GM23338 (cell line): ENCODE results near the gene FXYD6. TPM values are rescaled to one million over a fixed set of nuclear protein-coding genes. Genes with fewer than 3 reads are reported as not detected.

Source experiments
- ATAC-seq: fragments of 200-7000 bp; cut with Tn5 transposase; 3 replicates; pipeline ENCODE4 v1.9.1; 2020
- DNase-seq: peaks from one replicate; pipeline ENCODE4 v3.0.0-alpha.2; 2015; ENCODE audit warnings: low spot score
- H2AFZ ChIP-seq: fragments of 200-600 bp; sonication (generic); 2 replicates; pipeline ENCODE4 v1.8.0; 2016; ENCODE audit warnings: antibody characterized with exemption, mild to moderate bottlenecking, moderate library complexity
- H3F3A ChIP-seq: fragments of 200-600 bp; sonication (generic); replicated peaks from 2 replicates; pipeline ENCODE4 v1.8.0; 2017; ENCODE audit warnings: antibody characterized with exemption, mixed run types, low read depth
- H3K27ac ChIP-seq: fragments of 200-600 bp; sonication (generic); 2 replicates; pipeline ENCODE4 v1.6.1; 2016; ENCODE audit warnings: low read depth
- H3K27me3 ChIP-seq: fragments of 200-600 bp; sonication (generic); 2 replicates; pipeline ENCODE4 v1.8.0; 2016; ENCODE audit warnings: mild to moderate bottlenecking, mixed run types, moderate library complexity; ENCODE audit not compliant: insufficient read depth
- H3K36me3 ChIP-seq: fragments of 200-600 bp; sonication (generic); 2 replicates; pipeline ENCODE4 v1.8.0; 2016; ENCODE audit warnings: mild to moderate bottlenecking; ENCODE audit not compliant: insufficient read depth
- H3K4me1 ChIP-seq: fragments of 200-600 bp; sonication (generic); 2 replicates; pipeline ENCODE4 v1.8.0; 2016; ENCODE audit warnings: mild to moderate bottlenecking, moderate library complexity; ENCODE audit not compliant: insufficient read depth
- H3K4me2 ChIP-seq: fragments of 200-600 bp; sonication (generic); 2 replicates; pipeline ENCODE4 v1.7.1; 2017; ENCODE audit warnings: mixed run types
- H3K4me3 ChIP-seq: fragments of 200-600 bp; sonication (generic); 2 replicates; pipeline ENCODE4 v1.6.1; 2016; ENCODE audit warnings: mixed run types
- H3K79me2 ChIP-seq: fragments of 200-600 bp; sonication (generic); replicated peaks from 2 replicates; pipeline ENCODE4 v1.8.0; 2017; ENCODE audit warnings: mild to moderate bottlenecking; ENCODE audit not compliant: insufficient read depth
- H3K9me2 ChIP-seq: fragments of 200-600 bp; sonication (generic); 2 replicates; pipeline ENCODE4 v1.8.0; 2017; ENCODE audit not compliant: insufficient read depth
- H4K20me1 ChIP-seq: fragments of 200-600 bp; sonication (generic); replicated peaks from 2 replicates; pipeline ENCODE4 v1.8.0; 2017; ENCODE audit warnings: mild to moderate bottlenecking; ENCODE audit not compliant: insufficient read depth
- H3K27ac Mint-ChIP-seq: 2 replicates; pipeline ENCODE4 v1.8.0; 2020; ENCODE audit warnings: inconsistent platforms, mild to moderate bottlenecking, moderate library complexity, mixed read lengths
- H3K27me3 Mint-ChIP-seq: 3 replicates; pipeline ENCODE4 v1.8.0; 2022; ENCODE audit warnings: low read depth, mild to moderate bottlenecking, moderate library complexity, mixed read lengths, inconsistent platforms; ENCODE audit not compliant: insufficient read depth, poor library complexity
- H3K36me3 Mint-ChIP-seq: 3 replicates; pipeline ENCODE4 v1.8.0; 2021; ENCODE audit warnings: low read depth, mild to moderate bottlenecking, inconsistent platforms, moderate library complexity, mixed read lengths
- H3K4me1 Mint-ChIP-seq: 3 replicates; pipeline ENCODE4 v1.8.0; 2020; ENCODE audit warnings: mild to moderate bottlenecking, inconsistent platforms, mixed read lengths
- H3K4me3 Mint-ChIP-seq: 3 replicates; pipeline ENCODE4 v1.8.0; 2021; ENCODE audit warnings: moderate library complexity, mild to moderate bottlenecking, inconsistent platforms, mixed read lengths
- H3K9me3 Mint-ChIP-seq: 3 replicates; pipeline ENCODE4 v1.8.0; 2020; ENCODE audit warnings: moderate library complexity, mild to moderate bottlenecking, inconsistent platforms, mixed read lengths
- CREB1 ChIP-seq: fragments of 250-450 bp; sonication (Bioruptor Pico); IDR thresholded peaks from 2 replicates; pipeline ENCODE4 v1.5.0; 2020; ENCODE audit warnings: low read depth, mild to moderate bottlenecking, moderate library complexity
- CTCF ChIP-seq, 2 experiments: fragments of 200-600 bp in 1 of 2; sonication (generic) in 1 of 2; conservative IDR thresholded peaks; 2 replicates each; pipeline versions ENCODE4 v1.5.1 to v1.6.1; 2016 to 2017; ENCODE audit warnings: antibody characterized with exemption in 2 of 2, low read depth in 2 of 2, mild to moderate bottlenecking in 2 of 2, moderate library complexity in 1 of 2
- EZH2 ChIP-seq: fragments of 200-600 bp; sonication (generic); IDR thresholded peaks from one replicate; pipeline ENCODE4 v1.8.0; 2017; ENCODE audit warnings: antibody characterized with exemption, mild to moderate bottlenecking, low read depth; ENCODE audit not compliant: unreplicated experiment
- EZH2phosphoT487 ChIP-seq: fragments of 200-600 bp; sonication (generic); IDR thresholded peaks from one replicate; pipeline ENCODE4 v1.8.1; 2018; ENCODE audit warnings: antibody characterized with exemption; ENCODE audit not compliant: unreplicated experiment
- JUNB ChIP-seq: IDR thresholded peaks from one replicate; pipeline ENCODE4 v1.6.1; 2016; ENCODE audit warnings: antibody characterized with exemption; ENCODE audit not compliant: unreplicated experiment
- NANOG ChIP-seq: IDR thresholded peaks from 2 replicates; pipeline ENCODE4 v1.6.1; 2016; ENCODE audit warnings: antibody characterized with exemption, borderline replicate concordance
- POLR2AphosphoS5 ChIP-seq: IDR thresholded peaks from 2 replicates; pipeline ENCODE4 v1.6.1; 2016; ENCODE audit warnings: antibody characterized with exemption, low read depth
- REST ChIP-seq: IDR thresholded peaks from one replicate; pipeline ENCODE4 v1.6.1; 2018; ENCODE audit warnings: antibody characterized with exemption; ENCODE audit not compliant: unreplicated experiment
- STAT1 ChIP-seq: IDR thresholded peaks from one replicate; pipeline ENCODE4 v1.6.1; 2016; ENCODE audit warnings: antibody characterized with exemption; ENCODE audit not compliant: unreplicated experiment
- ZNF114 ChIP-seq: fragments of 250-450 bp; sonication (Bioruptor Pico); IDR thresholded peaks from 2 replicates; pipeline ENCODE4 v1.5.0; 2020; ENCODE audit warnings: mild to moderate bottlenecking, moderate library complexity
- ZNF331 ChIP-seq: fragments of 250-450 bp; sonication (Bioruptor Pico); IDR thresholded peaks from 2 replicates; pipeline ENCODE4 v1.5.0; 2020; ENCODE audit warnings: low read depth, mild to moderate bottlenecking, moderate library complexity
- polyA plus RNA-seq: library from polyadenylated mRNA; unstranded; fragments of >200 nt; fragmentation: Nextera tagmentation; extraction: Ambion mirVana; gene quantifications from 2 replicates; pipeline ENCODE4 v1.2.1, GENCODE V29; 2016
- total RNA-seq: library from RNA; depleted of rRNA; stranded (reverse); fragments of >200 nt; shearing (Covaris generic); gene quantifications from 2 replicates; pipeline ENCODE4 v1.2.3, GENCODE V29; 2014
- TF ChIP-seq, protein P1 (sequence below): fragments of 250-450 bp; sonication (Bioruptor Pico); IDR thresholded peaks from 2 replicates; pipeline ENCODE4 v1.5.0; 2020; ENCODE audit warnings: mild to moderate bottlenecking, moderate library complexity

Gene FXYD6
- total and polyA plus RNA-seq, 2 experiments from 2014 or later: 26.2 to 30.7 TPM

GRCh38 chr11:117862753-117863152, 13.7 kb downstream of the FXYD6 start:
- DNase-seq (no peak), ATAC-seq (no peak)
- Histone ChIP-seq H3K36me3 (no peaks in the 10 kb centered on the region), H3F3A (no peaks in the 10 kb centered on the region), H3K79me2 (peaks cover 28% of the 10 kb centered on the region), H3K4me2 (no peak overlapping the region), H4K20me1 (peaks cover 12% of the 10 kb centered on the region), H3K4me3 (no peak overlapping the region), H3K4me1 (peaks cover 18% of the 10 kb centered on the region), H3K27ac (no peak overlapping the region), H3K9me2 (no peaks in the 10 kb centered on the region), H3K27me3 (no peaks in the 10 kb centered on the region), H2AFZ (no peak overlapping the region)
- no peaks in the 10 kb centered on the region for H3K27me3 Mint-ChIP-seq
- no peaks in the 10 kb centered on the region; the same call in 2 of the 3 replicates for H3K9me3 Mint-ChIP-seq
- TF ChIP-seq EZH2: no peak
- TF ChIP-seq REST: no peak
- no peak for TF ChIP-seq STAT1
- TF ChIP-seq NANOG: no peak
- TF ChIP-seq EZH2phosphoT487: no peak
- TF ChIP-seq ZNF331: no peak
- TF ChIP-seq CTCF (conservative IDR thresholded peaks at IDR 0.05; ENCODE audit: low read depth in 2 of 2): no peak
- no peak for TF ChIP-seq JUNB
- TF ChIP-seq CREB1 (CRISPR knock-in tag): no peak
- TF ChIP-seq, protein P1, sequence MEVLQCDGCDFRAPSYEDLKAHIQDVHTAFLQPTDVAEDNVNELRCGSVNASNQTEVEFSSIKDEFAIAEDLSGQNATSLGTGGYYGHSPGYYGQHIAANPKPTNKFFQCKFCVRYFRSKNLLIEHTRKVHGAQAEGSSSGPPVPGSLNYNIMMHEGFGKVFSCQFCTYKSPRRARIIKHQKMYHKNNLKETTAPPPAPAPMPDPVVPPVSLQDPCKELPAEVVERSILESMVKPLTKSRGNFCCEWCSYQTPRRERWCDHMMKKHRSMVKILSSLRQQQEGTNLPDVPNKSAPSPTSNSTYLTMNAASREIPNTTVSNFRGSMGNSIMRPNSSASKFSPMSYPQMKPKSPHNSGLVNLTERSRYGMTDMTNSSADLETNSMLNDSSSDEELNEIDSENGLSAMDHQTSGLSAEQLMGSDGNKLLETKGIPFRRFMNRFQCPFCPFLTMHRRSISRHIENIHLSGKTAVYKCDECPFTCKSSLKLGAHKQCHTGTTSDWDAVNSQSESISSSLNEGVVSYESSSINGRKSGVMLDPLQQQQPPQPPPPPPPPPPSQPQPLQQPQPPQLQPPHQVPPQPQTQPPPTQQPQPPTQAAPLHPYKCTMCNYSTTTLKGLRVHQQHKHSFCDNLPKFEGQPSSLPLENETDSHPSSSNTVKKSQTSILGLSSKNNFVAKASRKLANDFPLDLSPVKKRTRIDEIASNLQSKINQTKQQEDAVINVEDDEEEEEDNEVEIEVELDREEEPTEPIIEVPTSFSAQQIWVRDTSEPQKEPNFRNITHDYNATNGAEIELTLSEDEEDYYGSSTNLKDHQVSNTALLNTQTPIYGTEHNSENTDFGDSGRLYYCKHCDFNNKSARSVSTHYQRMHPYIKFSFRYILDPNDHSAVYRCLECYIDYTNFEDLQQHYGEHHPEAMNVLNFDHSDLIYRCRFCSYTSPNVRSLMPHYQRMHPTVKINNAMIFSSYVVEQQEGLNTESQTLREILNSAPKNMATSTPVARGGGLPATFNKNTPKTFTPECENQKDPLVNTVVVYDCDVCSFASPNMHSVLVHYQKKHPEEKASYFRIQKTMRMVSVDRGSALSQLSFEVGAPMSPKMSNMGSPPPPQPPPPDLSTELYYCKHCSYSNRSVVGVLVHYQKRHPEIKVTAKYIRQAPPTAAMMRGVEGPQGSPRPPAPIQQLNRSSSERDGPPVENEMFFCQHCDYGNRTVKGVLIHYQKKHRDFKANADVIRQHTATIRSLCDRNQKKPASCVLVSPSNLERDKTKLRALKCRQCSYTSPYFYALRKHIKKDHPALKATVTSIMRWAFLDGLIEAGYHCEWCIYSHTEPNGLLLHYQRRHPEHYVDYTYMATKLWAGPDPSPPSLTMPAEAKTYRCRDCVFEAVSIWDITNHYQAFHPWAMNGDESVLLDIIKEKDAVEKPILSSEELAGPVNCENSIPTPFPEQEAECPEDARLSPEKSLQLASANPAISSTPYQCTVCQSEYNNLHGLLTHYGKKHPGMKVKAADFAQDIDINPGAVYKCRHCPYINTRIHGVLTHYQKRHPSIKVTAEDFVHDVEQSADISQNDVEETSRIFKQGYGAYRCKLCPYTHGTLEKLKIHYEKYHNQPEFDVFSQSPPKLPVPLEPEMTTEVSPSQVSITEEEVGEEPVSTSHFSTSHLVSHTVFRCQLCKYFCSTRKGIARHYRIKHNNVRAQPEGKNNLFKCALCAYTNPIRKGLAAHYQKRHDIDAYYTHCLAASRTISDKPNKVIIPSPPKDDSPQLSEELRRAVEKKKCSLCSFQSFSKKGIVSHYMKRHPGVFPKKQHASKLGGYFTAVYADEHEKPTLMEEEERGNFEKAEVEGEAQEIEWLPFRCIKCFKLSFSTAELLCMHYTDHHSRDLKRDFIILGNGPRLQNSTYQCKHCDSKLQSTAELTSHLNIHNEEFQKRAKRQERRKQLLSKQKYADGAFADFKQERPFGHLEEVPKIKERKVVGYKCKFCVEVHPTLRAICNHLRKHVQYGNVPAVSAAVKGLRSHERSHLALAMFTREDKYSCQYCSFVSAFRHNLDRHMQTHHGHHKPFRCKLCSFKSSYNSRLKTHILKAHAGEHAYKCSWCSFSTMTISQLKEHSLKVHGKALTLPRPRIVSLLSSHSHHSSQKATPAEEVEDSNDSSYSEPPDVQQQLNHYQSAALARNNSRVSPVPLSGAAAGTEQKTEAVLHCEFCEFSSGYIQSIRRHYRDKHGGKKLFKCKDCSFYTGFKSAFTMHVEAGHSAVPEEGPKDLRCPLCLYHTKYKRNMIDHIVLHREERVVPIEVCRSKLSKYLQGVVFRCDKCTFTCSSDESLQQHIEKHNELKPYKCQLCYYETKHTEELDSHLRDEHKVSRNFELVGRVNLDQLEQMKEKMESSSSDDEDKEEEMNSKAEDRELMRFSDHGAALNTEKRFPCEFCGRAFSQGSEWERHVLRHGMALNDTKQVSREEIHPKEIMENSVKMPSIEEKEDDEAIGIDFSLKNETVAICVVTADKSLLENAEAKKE (CRISPR knock-in tag): no peak
- no peak for TF ChIP-seq POLR2AphosphoS5
- TF ChIP-seq ZNF114 (CRISPR knock-in tag): no peak
- no peak overlapping the region for H3K4me3 Mint-ChIP-seq
- peaks cover 26% of the 10 kb centered on the region for H3K4me1 Mint-ChIP-seq
- no peak overlapping the region for H3K27ac Mint-ChIP-seq
- H3K36me3 Mint-ChIP-seq: no peaks in the 10 kb centered on the region
